HT1080 (cell line): ENCODE data around the gene SLC25A26. TPM values are rescaled to one million over a fixed set of nuclear protein-coding genes. Genes with fewer than 3 reads are reported as not detected.

Source experiments
- DNase-seq: peaks from one replicate; pipeline ENCODE4 v3.0.0-alpha.2; 2015; ENCODE audit warnings: low read depth
- total RNA-seq: library from RNA; depleted of rRNA; stranded (reverse); fragments of >200 nt; shearing (Covaris generic); gene quantifications from 2 replicates; pipeline ENCODE4 v1.2.3, GENCODE V29; 2014

SLC25A26 gene
- total RNA-seq, 1 experiment from 2014 or later, result 29.3 TPM

DNA sequence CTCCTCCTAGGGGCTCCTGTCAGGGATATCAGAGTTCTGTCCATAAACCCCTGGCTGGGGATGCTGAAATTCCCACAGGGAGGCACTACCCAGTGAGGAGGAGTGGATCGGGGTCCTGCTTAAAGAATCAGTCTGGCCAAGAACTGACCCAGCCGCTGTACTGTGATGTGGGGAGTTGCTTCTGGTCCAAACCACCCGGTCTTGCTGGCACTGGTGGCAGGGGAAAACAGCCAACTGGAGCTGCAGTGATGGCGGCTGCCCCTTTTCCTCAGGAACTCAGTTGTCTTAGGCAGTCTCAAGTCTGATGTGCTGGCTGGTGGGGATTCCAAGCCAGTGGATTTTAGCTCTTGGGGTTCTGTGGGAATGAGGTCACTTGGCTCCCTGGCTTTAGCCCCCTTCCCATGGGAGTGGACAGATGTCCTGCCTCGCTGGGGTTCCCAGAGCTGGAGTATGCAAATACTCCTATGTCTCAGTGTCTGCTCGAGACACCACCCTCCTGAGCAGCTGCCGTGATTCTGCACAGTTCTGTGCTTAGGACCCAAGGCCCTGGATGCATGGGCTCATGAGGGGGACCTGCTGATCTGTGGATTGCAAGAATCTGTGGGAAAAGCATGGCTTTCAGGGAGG is 97.1 kb downstream of the SLC25A26 start:
- no peak for DNase-seq

DNA sequence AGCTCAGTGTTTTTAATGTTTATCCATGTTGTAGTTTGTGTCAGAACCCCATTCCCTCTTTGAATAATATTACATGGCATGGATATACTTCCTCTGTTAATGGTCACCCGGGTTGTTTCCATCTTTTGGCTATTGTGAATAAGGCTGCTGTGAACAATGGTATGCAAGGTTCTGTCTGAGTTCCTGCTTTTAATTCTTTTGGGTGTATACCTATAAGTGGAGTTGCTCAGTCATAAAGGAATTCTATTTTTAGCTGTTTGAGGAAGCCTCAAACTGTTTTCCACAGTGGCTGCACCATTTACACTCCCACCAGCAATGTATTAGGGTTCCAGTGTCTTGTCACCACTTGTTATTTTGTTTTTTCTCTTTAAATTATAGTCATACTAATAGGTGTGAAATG is 99.6 kb downstream of the SLC25A26 start:
- no peak for DNase-seq

DNA sequence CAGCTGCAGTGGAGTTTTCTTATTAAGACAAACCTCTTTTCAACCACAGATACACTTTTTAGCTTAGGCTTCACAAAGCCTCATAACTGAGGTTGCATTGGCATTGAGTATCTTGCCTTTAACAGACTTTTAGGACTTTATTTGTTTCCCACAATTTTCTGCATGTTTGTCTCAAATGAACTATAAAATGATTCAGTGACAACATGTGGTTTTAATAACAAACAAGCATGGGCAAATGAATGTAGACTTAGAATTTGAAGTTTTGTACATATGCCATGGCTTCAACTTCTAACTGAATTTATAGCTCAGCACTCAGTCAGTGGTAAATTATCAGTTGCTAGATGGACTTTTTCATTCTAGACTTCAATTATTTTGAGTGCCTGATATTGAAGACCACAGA is 101.6 kb downstream of the SLC25A26 start:
- no peak for DNase-seq

DNA sequence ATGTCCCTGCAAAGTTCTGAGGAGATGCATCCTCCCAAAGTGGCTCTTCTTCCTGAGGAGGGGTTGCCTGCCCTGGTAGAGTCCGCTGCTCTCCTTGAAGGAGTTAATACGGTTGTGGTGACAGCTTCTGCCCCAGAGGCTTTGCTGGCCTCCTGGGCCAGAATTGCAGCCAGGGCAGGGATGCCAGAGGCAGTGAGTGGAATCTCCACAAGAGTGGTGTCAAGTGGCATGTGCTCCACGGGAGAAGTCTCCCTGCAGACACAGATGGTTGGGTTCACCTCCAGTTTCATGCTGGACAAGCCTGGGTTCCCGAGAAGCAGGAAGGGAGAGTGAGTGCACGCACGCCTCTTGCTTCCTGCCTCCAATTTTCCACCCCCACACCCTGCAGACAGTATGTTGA is 105.5 kb downstream of the SLC25A26 start:
- DNase-seq, result no peak

DNA sequence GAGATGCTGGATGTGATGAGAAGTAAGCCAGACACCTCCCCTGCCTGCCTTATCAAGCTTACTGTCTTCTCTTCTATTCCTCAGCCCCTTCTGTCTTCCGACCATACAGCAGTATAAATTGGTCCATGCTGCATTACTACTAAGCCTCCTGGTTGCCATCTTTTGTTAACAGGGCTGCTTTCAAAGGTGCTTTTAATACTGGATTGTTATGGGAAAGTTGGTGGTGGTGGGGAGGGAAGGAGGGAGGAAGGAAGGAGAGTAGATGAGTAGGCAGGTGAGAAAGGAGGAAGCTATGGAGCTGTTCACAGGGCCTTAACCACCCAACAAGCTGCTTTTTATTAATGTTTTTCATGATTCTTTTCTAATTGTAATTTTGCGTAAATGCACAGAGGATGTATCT is 114.9 kb downstream of the SLC25A26 start:
- DNase-seq, result no peak

DNA sequence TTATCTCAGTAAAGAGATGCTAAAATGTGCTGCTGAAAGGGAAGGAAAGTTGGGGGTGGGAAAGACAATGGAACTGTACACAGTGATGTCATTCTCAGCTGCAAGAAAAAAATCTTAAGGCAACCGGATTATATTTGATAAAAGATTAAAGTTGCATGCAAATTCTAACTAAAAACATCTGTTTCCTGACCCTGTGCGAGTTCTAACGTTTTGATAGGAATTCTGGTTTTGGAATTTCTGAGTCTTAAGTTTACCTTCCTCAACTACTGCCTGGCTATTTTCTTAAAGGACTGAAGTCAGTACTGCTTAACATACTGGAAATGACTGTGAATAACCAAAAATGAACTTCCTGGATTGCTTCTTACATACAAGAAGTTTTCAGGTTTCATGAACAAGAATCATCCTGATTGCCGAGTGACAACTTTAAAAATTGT is 115.5 kb downstream of the SLC25A26 start:
- DNase-seq, result no peak

DNA sequence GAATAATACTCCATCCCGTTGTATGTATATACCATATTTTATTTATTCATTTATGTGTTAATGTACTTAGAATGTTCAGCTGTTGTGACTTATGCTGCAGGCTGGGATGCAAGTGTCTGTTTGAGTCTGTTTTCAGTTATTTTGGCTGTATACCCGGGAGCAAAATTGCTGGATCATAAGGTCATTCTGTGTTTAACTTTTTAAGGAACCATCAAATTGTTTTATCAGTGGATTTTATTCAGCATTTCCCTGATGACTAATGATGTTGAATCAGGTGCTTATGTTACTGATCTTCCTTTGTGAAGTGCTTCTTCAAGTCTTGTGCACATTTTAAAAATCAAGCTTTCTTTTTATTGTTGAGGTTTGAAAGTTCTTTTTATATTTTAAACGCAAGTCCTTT is 118.1 kb downstream of the SLC25A26 start:
- DNase-seq, result peak; percentile 41

DNA sequence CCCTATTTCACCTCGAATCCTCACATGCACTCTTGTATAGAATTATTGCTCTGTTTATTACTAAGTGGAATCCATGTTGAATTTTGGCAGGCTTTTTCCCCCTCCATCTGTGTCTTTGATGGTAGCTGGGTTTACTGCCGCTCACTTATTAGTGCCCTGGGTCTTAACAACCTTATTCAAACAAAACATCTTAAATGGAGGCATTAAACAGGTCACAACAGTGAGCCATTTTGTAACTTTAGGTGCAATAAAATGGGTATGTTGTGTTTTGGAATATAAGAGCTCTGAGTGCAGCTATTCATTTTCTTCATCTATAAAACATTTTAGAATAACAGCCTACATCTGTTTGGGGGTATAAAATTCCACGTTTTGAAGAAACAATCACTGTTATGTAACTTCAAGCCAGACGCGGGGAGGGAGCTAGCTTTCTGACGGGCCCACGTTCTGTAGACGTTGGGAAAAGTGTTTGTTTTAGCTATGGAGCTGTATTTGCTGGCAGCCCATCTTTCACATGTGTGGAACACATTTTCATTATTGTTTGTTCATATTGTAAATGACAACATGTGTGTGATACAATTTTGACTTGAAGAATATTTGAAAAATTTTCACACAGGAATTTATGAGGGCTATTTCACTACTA is 122.0 kb downstream of the SLC25A26 start:
- no peak for DNase-seq

DNA sequence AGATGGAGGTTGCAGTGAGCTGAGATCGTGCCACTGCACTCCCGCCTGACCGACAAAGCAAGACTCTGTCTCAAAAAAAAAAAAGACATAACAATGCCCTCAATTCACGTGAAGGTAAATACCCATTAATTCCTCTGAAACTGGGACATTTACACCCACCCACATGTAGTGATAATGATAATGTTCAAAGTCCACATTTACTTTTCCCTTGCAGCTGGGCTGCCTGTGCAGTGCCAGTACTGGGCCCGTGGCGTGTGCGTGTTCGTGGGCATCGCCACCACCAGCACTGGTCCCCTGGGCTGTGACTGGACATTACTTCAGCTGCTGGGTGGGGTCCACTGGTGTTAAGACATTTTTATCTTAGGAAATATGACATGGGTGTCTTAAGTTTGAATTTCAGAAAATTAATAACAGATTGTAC is 123.6 kb downstream of the SLC25A26 start:
- DNase-seq, result no peak

DNA sequence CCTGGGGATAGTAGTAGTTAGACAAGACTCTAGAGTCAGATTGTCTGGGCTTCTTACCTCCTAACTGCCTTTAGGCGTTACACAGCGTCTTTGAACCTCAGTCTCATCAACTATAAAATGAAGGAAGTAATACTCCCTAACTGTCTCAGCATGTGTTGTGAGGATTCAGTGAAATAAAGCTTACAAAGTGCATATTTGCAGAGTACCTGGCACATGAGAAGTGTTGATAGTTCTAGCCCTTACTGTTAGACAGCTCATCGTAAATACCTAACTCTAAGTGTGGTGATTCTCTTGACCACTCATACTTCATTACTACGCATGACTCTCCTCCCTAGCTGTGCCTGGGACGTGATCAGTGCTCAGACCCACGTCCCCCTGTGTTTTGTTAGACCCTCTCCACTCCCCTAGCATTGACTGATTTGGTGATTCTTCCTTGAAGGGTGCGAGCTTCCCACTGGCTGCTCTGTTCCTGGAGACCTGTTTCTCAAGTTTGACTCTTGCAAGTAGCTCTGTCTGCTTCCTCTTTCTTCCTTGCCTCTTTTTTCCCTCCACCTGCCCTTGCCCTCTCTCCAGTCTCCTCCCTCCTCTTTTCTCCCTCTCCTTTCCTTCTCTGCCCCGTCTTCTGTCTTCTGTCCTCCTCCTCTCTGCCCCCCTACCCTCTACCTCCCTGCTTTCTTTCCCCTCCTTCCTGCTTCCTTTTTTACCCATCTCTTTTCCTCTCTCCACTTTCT is 124.2 kb downstream of the SLC25A26 start:
- no peak for DNase-seq

DNA sequence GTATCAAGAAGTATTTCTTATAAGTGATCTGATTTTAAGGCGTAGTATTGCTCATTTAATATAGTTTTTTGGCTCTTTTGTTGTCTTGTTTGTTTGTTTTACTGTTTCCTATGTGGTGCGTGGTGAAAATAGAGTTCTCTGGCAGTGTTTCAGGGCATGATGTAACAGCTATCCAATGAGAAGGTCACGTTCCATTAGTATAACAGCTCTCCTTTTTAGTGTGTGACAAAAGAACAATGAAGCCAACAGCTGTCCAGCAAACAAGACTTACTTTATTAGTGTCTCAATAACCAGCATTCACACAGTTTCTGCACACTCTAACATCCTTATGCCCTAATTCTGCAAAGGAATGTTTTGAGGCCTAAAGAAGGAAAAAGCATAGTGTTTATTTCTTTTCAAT is 127.9 kb downstream of the SLC25A26 start:
- DNase-seq, result no peak

DNA sequence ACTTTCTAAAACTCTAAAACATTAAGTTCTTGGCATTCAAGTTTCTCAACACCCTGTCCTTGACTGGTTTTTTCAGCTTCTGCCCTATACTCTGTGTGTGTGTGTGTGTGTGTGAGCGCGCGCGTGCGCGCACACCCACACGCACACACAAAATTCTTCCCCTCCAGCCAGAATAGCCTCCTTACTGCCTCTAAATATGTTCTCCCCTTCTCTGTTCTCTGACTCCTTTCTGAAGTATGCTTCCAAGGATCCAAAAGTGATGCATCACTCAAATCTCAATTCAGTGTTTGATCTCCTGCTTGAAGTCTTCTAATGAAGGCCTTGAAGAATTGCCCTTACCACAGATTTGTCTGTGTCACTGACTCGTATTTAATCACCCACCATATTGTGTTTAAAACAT is 129.8 kb downstream of the SLC25A26 start:
- DNase-seq, result no peak

DNA sequence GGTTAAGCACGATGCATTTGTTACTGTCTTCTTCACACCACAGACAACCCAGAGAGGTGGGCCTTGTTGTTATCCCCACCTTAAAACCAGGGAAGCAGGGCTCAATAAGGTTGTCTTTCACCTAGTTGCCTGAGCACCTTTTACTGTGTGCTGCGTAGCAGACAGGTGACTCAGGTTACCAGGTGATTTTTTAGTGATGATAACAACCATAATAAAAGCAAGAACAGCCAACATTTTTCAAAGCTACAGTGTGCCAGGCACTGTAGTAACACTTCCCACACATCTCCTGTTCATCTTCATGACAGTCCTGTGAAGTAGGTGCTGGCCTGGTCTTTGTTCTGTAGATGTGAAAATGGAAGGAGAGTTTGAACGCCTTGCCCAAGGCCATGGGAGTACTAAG is 132.2 kb downstream of the SLC25A26 start:
- no peak for DNase-seq

DNA sequence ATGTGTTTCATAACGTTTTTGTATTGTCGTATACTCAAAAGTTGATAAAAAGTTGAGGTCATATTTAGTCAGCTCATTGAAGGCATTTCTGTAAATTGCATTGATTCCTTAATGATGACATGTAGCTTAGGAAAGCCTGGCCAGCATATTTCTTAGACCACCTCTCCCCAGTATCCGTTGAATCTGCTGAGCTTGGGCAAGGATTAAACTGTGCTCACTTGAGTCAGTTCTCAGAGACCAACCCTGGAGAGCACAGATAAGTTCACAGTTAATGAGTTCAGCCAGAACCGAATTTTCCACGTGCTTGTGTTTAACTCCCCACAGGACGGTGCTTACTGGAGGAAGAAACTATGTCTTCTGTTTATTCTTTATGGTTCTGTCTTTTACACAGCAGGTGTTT is 132.7 kb downstream of the SLC25A26 start:
- DNase-seq, result no peak

DNA sequence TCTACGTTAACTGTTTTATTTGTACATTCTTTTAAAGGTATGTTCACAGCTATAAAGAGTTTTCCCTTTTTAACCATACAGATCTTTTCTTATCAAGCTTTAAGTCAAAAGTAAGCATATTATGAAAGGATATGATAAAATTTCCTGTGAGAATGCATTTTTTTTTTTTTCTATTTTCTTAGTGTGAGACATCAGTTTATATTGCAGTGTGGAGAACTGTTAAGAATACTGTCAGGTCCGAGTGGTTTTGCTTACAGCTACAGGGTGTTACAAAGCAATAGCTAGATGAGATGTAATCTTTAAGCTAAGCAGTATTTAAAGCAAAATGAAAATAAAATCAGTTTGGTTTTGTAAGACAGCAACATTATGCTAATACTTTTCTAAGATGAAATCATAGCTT is 133.2 kb downstream of the SLC25A26 start:
- no peak for DNase-seq

DNA sequence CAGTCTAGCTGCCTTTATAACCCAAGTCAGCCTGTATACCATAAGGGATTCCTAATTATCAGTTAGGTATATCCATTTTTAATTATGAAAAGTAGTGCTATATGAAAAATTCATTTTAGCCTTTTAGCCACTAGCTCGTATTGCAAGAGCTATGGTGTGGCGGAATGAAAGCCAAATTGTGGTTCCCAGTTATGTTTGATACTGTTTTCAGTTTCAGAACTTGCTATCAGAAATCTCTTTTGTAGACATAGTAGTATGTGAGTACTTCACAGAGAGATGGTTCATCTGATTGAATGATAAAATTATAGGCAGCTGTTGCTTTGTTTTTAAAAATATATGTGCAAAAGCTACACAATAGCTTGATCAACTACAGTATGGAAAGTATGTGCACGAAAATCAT is 134.6 kb downstream of the SLC25A26 start:
- DNase-seq, result no peak

DNA sequence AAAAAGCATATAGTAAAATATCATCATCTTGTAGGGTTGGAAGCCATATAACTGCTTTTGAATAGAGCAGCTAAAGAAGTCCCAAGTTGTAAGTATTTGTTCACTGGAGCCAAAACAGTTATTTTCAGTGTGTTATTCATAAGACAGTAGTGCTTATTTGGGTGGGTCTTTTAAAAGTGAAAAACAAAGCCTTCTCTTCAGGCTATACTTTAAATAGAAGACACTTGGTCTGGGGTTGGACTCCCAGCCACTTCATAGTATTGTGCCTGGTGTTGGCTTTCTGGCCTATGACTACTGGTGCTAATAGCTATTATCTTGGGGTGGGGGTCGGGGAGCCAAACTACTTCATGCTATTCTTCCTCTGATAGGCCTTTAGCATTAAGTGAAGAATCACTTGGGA is 135.2 kb downstream of the SLC25A26 start:
- no peak for DNase-seq

DNA sequence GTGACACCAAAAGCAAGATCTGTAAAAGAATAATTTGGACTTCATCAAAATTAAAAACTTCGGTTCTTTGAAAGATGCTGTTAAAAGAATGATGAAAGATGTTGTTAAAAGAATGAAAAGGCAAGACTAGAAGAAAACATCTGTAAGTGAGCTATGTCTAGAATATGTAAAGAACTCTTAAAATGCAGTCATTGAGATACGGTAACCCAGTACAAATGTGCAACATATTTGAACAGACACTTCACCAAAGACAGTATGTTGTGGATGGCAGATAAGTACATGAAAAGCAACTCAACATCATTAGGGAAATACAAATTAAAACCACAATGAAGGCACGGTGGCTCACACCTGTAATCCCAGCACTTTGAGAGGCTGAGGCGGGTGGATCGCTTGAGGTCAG is 140.6 kb downstream of the SLC25A26 start:
- no peak for DNase-seq

DNA sequence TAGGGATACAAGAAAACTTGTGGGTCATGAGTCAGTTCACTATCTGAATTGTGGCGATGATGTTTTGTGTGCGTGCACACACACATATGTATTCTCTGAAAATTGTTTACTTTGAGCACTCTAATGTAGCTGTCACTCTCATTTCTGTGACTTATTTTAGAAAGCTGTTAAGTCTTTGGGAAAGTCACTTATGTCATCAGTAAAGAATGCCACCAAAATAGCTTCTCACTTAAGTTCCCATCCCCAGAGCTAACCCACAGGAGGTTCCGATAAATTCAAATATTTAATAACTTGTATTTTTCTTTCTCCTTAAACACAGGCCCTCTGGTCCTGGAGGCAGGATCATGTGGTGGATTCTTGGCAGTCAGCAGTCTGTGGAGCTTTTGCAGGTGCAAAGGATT is 141.7 kb downstream of the SLC25A26 start:
- DNase-seq, result peak; percentile 34

DNA sequence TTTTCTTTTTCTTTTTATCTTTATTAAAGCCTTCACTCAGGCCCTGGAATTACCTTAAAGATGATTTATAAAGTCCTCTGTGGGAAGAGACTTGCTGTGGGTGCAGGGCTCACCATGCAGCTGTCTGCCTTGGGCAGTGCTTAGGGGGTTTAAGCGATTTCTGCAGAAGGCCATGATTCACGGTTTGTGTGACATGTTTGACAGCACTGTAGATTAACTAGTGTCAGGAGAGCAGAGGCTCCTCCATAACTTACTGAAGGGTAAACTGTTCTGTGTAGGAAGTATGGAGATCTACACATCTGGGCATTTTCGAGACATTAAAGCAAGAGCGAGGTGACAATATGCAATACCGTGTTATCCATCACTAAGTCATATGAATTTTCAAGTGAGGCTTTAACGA is 142.3 kb downstream of the SLC25A26 start:
- DNase-seq, result no peak

DNA sequence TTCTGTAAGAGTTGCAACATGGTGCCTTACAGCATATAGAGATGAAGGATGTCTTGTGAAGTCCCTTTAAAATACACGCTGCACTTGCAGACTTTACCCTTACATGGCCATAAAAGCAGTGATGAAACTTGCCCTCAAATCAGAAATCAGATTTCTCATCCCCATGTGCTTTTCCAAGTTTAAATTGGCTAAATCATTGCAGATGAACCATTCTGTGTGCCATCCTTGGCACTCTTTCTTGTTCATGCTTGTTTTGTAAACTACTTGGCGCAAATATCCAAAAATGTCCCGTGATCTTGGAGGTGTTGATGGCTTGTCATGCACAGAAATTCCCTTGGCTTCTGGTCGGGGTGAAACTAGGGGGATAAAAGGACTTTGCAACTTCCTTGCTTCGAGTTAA is 144.3 kb downstream of the SLC25A26 start:
- no peak for DNase-seq

DNA sequence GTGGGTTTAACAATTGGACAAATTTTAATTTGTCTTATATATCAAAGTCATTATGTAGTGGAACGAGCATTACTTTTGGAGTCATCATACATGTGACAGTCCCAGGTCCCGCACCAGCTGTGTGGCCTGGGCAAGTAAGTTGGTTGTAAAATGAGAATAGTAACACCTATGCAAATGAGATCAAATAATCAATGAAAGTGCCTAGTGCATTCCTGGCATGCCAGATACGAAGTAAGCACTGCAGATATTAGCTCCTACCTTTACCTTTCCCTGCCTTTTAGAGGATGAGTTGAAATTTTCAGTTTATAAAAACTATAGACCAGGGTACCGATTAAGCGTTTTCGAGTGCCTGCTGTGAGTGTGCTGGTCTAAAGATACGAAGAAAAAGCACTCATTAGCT is 145.9 kb downstream of the SLC25A26 start:
- no peak for DNase-seq

DNA sequence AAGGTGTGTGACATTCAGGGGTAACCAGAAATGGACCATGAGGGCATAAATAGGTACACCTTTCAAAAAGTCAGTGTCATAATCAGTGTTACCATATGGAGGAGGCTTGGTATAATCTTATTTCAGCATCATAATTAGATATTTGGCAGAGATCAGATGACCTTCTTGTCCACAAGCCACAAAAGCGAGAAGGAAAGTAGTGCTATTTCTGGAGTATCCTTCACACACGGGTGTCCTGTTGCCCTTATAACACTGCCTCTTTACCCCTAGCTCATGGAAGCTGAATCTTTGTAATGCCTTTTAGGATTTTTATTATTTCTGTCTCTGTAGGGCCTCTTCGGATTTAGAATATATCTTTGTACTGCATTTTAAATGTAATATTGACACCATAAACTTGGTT is 147.2 kb downstream of the SLC25A26 start:
- no peak for DNase-seq
